ENCODE results near the gene KRTAP5-2.

The KRTAP5-2 gene

DNA sequence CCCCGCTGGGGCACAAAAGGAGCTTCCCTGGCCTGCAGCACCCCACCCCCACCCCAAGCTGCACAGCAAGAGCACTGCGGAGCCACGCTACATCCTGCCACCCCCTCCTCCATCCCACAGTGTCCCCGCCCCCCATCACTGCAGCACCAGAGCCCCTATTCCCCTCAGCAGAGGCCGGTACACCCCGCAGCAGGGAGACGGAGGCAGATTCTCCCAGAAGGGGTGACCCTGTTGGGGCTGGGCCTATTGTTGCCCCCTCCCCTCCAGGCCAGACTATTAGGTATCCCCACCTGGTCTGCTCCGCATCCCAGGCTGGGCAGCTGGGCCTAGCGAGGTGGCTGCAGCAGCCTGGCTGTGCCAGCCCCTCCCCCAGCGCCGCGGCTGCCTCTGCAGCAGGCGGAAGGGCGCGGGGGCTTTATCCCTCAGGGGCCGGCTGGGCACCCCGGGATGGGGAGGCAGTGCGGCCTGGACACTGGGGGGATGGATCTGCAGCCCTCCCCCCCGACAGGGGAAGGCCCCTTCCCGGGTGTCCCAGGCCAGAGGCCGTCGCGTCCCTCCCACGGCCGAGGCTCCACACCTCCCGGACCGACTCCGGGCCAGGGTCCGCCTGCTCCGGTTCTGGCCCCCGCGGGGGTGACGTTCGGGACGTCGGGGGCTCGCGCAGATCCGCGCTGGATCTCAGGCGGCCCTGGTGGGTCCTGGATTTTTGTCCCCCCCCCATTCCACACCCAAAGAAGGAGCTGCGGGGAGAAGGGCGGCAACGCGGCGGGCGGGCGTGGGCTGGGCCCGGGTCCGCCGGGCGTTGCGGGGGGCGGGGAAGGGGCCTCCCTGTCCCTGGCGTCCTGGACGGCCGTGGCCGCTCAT is 27.0 kb downstream of the KRTAP5-2 start:
- peak overlapping the region; percentile 49 for H3K4me3 ChIP-seq (ENCODE audit: low read depth, low read length)
- DNase-seq (ENCODE audit: low read depth, low spot score) = no peak
- TF ChIP-seq, protein P1, sequence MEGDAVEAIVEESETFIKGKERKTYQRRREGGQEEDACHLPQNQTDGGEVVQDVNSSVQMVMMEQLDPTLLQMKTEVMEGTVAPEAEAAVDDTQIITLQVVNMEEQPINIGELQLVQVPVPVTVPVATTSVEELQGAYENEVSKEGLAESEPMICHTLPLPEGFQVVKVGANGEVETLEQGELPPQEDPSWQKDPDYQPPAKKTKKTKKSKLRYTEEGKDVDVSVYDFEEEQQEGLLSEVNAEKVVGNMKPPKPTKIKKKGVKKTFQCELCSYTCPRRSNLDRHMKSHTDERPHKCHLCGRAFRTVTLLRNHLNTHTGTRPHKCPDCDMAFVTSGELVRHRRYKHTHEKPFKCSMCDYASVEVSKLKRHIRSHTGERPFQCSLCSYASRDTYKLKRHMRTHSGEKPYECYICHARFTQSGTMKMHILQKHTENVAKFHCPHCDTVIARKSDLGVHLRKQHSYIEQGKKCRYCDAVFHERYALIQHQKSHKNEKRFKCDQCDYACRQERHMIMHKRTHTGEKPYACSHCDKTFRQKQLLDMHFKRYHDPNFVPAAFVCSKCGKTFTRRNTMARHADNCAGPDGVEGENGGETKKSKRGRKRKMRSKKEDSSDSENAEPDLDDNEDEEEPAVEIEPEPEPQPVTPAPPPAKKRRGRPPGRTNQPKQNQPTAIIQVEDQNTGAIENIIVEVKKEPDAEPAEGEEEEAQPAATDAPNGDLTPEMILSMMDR (IDR thresholded peaks at IDR 0.05; ENCODE audit: low read depth, low read length) = no peak
- in situ Hi-C loops (cut with HindIII; ENCODE audit: low sequenced_read_pairs) = no loop called here

DNA sequence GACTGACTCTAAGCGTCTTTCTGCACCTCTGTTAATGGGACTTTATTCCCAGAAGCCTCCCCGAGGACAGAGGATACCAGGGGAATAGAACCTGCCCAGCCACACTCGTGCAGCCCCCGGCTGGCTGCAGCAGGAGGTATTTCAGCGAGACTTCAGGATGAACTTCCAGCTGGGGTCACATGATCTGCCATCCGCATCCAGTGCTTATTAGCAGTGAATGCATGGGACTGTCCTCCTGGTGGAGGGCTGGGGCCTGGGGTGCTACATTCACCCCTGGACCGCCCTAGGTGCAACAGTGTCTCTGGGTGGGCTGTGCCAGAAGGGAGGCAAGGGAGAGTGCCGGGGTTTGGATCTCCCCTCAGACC is 27.6 kb downstream of the KRTAP5-2 start:
- in situ Hi-C loops (cut with HindIII; ENCODE audit: low sequenced_read_pairs) = no loop called here
- H3K4me3 ChIP-seq (ENCODE audit: low read depth, low read length) = peak overlapping the region; percentile 49
- TF ChIP-seq, protein P1 (IDR thresholded peaks at IDR 0.05; ENCODE audit: low read depth, low read length) = no peak

DNA sequence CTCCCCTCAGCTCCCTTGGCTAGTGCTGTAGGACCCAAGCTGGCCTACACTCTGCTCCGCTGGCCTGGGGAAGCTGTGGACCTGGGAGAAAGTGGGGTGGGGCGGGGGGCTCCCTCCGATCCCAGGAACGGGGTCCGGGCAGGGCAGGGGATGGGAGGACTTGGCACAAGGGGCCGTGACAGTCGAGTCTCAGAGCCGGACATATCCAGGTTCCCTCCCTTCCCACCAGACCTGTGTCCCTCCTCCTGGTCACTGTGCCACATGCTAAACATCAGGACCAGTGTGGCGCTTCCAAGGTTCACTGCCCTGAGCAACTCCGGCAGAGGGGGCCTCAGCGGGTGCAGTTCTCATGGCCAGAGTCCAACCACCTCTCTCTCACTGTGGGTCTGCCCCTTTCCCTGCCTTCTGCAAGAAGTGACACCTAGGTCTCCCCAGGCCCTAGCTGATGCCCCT is 28.1 kb downstream of the KRTAP5-2 start:
- TF ChIP-seq, protein P1 (IDR thresholded peaks at IDR 0.05; ENCODE audit: low read depth, low read length) = no peak
- in situ Hi-C loops (cut with HindIII; ENCODE audit: low sequenced_read_pairs) = no loop called here
- no peak for DNase-seq (ENCODE audit: low read depth, low spot score)
- no peak overlapping the region for H3K4me3 ChIP-seq (ENCODE audit: low read depth, low read length)

More for the DNA sequence above, 27.6 kb downstream of the KRTAP5-2 start:
- no peak for DNase-seq (ENCODE audit: low read depth, low spot score)

DNA sequence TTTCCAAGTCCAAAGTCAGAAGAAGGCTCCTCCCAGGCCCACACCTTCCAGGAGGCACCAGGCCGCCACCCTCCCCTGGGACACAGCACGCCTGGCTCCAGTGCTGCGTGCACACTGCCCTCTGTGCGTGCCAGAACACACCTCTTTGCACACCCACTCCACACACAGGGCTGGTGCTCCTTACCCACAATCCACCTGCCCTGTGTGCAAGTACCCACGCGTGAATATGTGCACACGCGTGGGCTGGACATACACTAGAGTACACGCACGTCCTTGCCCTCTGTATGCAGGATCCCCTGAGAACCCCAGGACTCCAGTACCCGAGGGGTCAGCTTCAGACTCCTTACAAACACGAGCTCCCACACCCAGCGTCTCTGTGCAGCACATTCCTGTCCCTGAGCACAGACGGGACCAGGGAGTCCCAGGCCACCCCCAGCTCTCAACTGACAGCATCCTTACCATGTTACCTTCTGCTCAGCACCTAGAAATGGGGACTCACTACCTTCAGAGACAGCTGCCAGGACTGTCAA is 28.8 kb downstream of the KRTAP5-2 start:
- DNase-seq (ENCODE audit: low read depth, low spot score) = no peak
- no peak overlapping the region for H3K4me3 ChIP-seq (ENCODE audit: low read depth, low read length)
- TF ChIP-seq, protein P1 (IDR thresholded peaks at IDR 0.05; ENCODE audit: low read depth, low read length) = no peak
- in situ Hi-C loops (cut with HindIII; ENCODE audit: low sequenced_read_pairs) = no loop called here

DNA sequence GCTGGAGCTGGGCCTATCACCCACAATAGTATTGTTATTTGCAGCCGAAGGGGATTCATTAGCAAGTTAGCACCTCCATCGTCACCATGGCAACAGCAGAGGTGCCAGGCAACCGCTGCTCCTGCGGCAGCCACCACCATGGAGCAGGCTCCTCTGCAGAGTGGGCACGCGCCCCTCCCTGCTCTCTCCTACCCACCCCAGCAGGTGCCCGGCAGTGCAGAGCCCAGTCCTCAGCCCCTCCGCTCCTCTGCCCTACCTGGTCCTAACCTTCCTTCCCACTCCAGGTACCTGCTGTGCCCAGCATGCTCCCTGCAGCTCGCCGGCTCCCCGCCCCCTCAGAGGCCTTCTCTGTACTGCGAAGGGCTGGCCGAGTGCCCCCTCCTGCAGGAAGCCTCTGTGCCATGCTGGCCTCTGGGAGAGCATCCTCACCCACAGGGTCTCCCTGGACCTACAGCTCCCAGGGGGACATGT is 29.6 kb downstream of the KRTAP5-2 start:
- TF ChIP-seq, protein P1 (IDR thresholded peaks at IDR 0.05; ENCODE audit: low read depth, low read length) = no peak
- in situ Hi-C loops (cut with HindIII; ENCODE audit: low sequenced_read_pairs) = no loop called here
- DNase-seq (ENCODE audit: low read depth, low spot score) = no peak
- no peak overlapping the region for H3K4me3 ChIP-seq (ENCODE audit: low read depth, low read length)

DNA sequence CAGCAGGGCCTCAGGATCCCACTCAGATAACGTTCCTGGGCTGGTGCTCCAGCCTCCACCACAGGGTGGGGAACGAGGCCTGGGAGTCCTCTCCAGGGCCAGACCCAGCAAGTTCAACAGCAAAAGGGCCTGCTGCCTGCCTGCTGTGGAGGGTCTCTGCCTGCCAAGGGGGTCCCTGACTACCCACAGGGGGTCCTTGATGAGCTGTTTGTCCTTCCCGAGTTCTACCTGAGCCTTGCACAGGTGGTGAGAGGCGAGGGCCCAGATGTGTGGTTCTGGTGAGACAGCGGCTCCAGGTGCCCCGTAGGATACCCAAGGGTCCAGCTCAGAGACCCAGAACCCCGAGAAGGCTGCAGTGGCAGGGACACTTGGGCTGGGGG is 30.4 kb downstream of the KRTAP5-2 start:
- TF ChIP-seq, protein P1 (IDR thresholded peaks at IDR 0.05; ENCODE audit: low read depth, low read length) = no peak
- no peak for DNase-seq (ENCODE audit: low read depth, low spot score)
- in situ Hi-C loops (cut with HindIII; ENCODE audit: low sequenced_read_pairs) = no loop called here
- H3K4me3 ChIP-seq (ENCODE audit: low read depth, low read length) = no peak overlapping the region

Measured in astrocyte of the spinal cord (primary cell).